HG03196 (cell line): ENCODE data around the gene RANGRF.

Experiments
- ATAC-seq: cut with Tn5 transposase; IDR thresholded peaks from one replicate; pipeline ENCODE4 v1.9.1; 2021; ENCODE audit not compliant: unreplicated experiment

The RANGRF gene

GRCh38 chr17:8312726-8313600, 24.5 kb downstream of the RANGRF start:
- ATAC-seq, result no peak

GRCh38 chr17:8314797-8315763, 26.6 kb downstream of the RANGRF start:
- ATAC-seq, result no peak

GRCh38 chr17:8315764-8316217, 27.3 kb downstream of the RANGRF start:
- ATAC-seq, result no peak

GRCh38 chr17:8318010-8318935, 29.8 kb downstream of the RANGRF start:
- ATAC-seq, result no peak

- ATAC-seq, result no peak
Measured at GRCh38 chr17:8320262-8320661, 31.8 kb downstream of the RANGRF start.

GRCh38 chr17:8320990-8321389, 32.5 kb downstream of the RANGRF start:
- no peak for ATAC-seq

- no peak for ATAC-seq
Measured at GRCh38 chr17:8322061-8322460, 33.6 kb downstream of the RANGRF start.

GRCh38 chr17:8324132-8324531, 35.7 kb downstream of the RANGRF start:
- ATAC-seq, result no peak

GRCh38 chr17:8324923-8325322, 36.5 kb downstream of the RANGRF start:
- ATAC-seq, result no peak

- no peak for ATAC-seq
Measured at GRCh38 chr17:8326511-8327302, 38.2 kb downstream of the RANGRF start.

- ATAC-seq, result no peak
Measured at GRCh38 chr17:8327303-8327649, 38.8 kb downstream of the RANGRF start.

GRCh38 chr17:8332128-8332527, 43.7 kb downstream of the RANGRF start:
- ATAC-seq, result no peak

GRCh38 chr17:8332688-8333087, 44.2 kb downstream of the RANGRF start:
- no peak for ATAC-seq

- ATAC-seq, result no peak
Measured at GRCh38 chr17:8333281-8333680, 44.8 kb downstream of the RANGRF start.

GRCh38 chr17:8337802-8338752, 49.6 kb downstream of the RANGRF start:
- no peak for ATAC-seq

- no peak for ATAC-seq
Measured at GRCh38 chr17:8338753-8339140, 50.3 kb downstream of the RANGRF start.

- ATAC-seq, result no peak
Measured at GRCh38 chr17:8339540-8339939, 51.1 kb downstream of the RANGRF start, which contains the start of gene ODF4. Gene ODF4, plus strand, starts transcription at chr17:8339840. Its CDS starts 212 bp downstream, at chr17:8340052.
